Daoy (cell line): ENCODE results near the gene MEF2B. TPM values are rescaled to one million over a fixed set of nuclear protein-coding genes. Genes with fewer than 3 reads are reported as not detected.
"Not testable (repeated sequence)": the region's sequence is repeated elsewhere in the genome, so short reads cannot be mapped to it uniquely, and the experiment has no call there.

ENCODE experiments used
- DNase-seq: peaks from one replicate; pipeline ENCODE4 v3.0.0-alpha.2; 2015; ENCODE audit warnings: low read depth
- total RNA-seq: library from RNA; depleted of rRNA; stranded (reverse); fragments of >200 nt; shearing (Covaris generic); gene quantifications from 2 replicates; pipeline ENCODE4 v1.2.3, GENCODE V29; 2014

Gene MEF2B
- total RNA-seq, 1 experiment from 2014 or later: 0.06 TPM

DNA sequence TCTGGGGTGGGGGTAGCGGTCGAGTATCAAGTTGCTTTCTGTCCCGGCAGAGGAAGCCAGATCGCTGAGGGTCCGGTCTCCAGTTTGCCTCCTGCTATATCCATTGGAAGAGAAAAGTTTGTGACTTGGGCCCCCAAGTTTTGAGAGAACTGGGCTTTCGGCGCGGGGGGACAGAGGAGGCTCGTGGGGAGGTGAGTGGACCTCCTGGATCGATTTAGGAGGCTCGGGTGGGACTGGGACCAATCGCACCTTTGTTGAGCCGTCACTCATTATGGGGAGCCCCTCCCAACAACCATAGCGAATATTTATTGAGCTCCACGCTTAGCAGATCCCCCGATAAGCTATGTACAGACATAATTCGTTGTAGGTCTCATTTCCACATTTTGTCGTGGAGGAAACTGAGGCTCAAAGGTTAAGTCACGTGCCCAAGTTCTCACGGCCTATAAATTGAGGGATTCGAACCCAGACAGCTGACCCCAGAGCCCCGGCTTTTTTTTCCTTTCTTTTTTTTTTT, 22.9 kb upstream of the MEF2B start:
- DNase-seq: no peak

DNA sequence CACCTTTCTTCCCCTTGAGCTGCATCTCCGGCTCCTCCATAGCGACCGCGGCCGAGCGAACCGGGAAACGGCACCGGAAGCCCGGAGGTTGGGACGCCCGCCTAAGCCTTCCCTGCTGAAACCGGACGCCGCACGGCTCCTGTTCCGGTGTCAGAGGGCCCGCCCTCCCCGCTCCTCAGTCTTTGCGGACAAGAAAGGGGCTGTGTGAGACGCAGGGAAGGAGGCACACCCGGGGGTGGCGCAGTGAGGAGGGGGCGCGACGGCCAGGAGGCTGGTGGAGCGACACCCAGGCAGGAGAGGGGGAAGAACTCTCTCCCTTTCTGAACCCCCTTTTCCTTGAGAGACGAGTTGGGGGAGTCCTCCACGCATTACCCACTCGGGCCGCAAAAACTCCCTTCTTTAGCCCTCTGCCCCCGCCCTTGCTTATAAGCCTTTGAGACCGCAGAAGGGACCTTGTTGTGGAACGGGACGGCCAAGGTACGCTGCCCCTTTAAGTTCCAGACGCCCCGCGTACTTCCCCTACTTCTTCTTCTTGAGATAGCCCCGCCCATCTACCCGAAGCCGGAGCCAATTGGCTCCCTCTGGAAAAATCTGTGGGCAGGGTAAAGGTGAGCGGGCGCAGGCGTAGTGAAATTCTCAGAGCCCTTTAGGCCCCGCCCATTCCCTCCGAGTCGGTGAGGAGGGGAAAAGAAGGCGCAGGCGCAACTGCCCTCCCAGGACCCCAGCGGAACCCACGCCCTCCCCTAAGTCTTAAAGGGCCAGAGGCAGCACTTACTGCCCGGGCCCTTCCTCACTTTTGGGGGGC, 22.2 kb upstream of the MEF2B start, which contains the start of the genes BORCS8 and RFXANK:
BORCS8 (minus strand) TSS at position 75 of the 805 bp plus-strand sequence; CDS start at position 40, 35 bp downstream.
RFXANK (plus strand) TSS at position 181 of the 805 bp plus-strand sequence. CDS start 1,689 bp downstream, outside the sequence.
- DNase-seq: peak; percentile 99

DNA sequence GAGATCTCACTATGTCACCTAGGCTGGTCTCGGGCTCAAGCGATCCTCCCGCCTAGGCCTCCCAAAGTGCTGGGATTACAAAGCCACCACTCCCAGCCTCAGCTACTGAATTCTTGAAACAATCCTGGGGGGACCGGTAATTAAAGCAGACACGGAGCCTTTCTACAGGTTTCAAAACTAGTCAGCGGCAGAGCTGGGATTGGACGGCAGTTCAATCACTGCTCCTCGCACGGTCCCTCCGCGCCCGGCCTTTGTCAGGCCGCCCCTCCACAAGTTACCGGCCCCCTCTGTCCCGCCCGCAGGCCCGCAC, 21.7 kb upstream of the MEF2B start:
- no peak for DNase-seq

DNA sequence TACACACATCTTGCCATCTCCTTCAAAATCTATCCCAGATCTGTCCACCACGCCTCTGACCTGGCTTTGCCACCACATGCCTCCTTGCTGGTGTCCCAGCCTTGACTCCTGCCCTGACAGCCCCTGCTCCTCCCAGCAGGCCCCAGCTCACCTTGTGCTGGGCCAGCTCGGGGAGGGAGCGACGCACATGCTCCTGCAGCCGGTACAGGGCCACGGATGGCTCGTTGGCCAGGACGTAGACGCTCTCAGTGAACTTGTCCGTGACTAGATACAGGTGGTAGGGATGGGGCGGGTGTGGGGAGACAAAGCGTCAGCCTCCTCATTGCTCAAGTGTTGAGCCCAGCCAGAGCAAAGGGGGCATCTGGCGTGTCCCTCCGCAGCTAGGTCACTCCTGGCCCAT, 16.7 kb upstream of the MEF2B start:
- DNase-seq: no peak

DNA sequence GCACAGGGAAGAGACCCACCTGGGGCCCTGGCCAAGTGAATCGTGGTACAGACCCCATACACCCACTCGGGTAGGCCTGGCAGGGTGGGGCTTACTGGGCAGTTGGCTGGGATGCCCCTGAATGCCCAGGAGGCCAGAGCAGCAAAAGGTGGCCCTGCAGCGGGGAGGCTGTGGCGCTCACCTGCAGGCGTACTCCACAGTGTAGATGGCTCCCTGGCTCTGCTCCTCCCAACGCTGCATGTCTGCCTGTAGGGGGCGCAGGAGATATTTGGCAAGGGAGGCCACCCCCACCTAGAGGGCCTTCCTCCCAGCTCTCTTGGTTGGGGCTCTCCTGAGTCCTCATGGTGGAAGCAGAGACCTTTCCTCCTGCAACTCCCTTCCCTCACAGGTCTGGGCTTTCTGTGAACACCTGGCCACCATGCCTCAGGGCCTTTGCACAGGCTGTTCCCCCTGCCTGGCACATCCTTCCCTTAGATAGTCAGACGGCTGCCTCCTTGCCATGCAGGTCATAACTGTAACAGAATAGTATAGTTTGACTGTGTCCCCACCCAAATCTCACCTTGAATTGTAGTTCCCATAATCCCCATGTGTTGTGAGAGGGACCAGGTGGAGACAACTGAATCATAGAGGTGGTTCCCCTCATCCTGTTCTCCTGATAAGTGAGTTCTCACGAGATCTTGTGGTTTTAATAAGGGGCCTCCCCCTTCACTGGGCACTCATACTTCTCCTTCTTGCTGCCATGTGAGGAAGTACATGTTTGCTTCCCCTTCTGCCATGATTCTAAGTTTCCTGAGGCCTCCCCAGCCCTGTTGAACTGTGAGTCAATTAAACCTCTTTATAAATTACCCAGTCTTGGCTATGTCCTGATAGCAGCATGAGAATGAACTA, 16.0 kb upstream of the MEF2B start:
- DNase-seq: peak; percentile 53

DNA sequence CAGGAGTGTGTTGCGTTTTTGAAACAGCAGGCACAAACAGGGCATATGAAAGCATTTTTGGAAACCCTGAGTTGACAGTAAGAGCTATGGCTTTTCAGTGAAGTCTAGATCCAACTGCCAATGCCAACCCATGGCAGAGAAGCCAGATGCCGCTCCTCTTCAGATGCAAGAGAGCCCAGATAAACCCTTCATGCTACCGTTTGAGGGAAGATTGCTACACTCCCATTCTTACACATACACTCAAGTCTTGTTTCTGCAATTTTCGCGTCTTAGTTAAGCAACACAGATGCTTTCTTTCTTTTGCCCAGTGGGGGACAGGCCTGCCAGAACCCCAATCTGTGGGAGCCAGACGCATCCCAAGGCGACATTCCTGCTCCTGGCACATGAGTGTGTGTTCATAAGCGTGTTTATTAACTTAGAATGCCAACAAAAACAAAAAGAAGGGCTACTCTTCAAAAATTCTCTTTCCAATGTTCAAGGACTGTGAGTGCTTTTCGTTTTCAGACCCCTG, 11.5 kb upstream of the MEF2B start:
- no peak for DNase-seq

DNA sequence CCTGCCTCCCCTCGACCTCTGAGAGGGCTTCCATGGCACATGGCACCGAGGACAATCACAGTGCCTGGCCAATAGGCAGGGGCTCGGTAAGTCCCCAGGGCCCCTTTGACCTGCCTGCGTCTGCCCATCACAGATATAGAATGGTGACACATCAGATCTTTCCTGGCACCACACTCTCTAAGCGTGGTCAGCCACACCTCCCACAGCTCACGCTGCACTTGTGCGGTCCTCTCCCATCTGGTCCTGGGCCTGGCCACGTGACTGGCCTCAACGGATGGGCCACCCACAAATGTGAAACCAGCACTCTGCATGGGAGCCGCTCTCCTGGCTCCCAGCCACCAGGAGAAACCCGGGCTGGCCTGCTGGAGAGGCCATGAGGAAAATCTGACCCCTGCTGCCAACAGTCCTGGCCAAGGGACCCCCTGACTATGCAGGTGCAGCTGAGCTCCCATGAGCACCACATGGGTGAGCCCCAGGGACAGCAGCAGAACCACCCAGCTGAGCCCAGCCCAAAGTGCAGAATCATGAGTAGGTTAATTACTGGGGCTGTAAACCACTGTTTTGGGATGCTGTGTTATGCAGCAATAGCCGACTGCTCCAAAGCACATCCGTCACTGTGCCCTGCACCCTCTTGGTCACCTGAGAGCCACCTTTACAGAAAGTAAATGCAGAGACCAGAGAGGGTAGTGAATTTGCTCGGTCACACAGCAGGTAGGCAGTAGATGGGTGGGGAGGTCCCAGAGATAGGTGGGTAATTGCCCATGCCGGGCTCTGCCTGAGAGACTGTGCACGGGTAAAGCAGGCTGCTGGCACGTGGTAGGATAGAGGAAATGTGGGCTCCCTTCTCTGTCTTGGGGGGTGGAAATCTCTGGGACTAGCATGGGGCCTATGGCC, 9.7 kb upstream of the MEF2B start:
- DNase-seq: peak; percentile 52

DNA sequence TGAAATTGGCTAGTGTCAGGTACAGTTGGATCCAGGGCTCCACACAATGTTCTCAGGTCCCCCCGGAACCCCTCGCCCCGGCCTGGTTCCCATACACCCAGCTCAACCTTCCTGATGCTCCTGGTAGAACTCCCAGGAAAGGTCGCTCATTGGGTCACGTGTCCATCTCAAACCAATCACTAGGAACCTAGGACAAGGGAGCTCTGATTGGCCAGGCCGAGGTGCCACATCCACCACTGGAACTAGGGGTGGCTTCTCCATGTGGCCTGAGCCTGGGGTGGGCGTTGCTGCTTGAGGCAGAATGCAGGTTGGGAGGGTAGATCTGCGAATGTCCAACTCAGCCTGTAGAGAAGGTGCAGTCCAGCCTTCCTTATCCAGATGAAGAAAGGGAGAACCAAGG, 6.9 kb upstream of the MEF2B start:
- DNase-seq: peak; percentile 27

DNA sequence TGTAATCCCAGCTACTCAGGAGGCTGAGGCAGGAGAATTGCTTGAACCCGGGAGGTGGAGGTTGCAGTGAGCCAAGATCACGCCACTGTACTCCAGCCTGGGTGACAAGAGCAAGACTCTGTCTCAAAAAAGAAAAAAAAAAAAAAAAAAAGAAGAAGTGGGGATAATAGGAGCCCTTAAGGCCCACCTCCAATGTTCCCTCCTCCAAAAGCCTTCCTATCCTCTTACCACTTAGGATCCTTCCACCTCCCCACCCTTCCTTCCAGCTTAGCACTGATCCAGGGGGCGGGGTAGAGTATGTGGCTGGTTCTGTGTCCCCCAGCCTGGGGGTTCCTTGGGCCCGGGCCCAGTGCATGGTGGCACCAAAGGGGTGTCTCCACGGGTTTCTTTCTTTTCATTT, 3.2 kb upstream of the MEF2B start:
- DNase-seq: not testable (repeated sequence)

DNA sequence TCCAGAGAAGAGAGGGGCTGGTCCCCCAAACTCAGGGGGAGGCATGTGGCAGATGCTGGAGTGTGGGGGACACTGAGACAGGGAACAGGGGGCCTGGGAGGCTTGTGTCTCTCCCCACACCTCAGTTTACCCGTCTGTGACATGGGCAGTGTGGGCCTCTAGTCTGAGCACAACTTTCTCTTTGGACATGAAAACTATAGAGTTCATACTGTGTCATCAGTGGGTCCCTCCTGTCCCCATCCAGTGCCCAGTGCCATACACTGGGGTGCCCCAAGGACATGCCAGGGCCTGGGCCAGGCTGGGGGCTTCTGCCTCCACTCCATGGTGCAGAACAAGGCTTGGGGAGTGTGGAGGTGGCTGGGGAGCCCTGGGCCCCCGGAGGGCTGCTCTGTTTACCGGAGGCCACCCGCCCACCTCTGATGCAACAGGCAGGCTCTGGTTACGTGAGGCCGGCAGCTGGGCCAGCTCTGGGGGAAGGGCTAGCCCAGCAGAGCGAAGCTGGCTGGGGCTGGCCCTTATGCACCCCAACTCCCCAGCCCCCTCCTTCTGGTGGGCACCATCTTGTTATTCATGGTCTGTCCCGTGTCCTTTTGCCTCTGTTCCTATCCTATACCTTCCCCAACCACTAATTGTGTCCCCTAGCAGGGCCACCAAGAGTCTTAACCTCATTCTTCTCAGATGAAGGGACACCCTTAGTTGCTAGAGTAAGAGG, 1.9 kb upstream of the MEF2B start:
- DNase-seq: peak; percentile 23

DNA sequence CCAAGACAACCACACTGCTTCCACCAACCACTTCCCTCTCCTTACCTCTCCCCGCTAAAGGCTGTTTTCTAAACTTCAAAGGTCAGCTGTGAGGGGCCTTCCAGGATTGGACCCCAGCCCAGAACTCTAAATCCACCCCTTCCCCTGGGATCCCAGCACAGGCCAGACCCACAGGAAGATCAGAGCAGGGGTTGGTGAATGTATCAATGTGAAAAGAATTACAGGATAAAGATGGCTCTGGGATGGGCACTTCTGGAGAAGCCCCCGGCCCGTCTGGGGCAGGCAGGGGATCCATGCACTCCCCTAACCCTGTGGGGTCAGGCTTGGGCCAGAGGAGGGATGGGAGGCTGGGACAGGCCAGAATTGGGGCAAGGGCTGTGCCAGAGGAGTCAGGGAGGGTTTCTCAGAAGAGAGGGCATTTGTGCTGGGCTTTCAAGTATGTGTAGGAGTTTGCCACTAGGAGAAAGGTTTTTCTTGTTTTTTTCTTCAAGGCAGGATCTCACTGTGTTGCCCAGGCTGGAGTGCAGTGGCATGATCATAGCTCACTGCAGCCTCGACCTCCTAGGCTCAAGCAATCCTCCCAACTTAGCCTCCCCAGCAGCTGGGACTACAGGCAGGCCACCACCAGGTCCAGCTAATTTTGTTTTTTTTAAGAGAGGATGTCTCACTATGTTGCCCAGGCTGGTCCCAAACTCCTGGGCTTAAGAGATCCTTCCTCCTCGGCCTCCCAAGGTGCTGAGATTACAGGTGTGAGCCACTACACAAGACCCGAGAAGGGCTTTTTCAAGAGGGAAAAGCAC, 1.0 kb upstream of the MEF2B start:
- DNase-seq: no peak

DNA sequence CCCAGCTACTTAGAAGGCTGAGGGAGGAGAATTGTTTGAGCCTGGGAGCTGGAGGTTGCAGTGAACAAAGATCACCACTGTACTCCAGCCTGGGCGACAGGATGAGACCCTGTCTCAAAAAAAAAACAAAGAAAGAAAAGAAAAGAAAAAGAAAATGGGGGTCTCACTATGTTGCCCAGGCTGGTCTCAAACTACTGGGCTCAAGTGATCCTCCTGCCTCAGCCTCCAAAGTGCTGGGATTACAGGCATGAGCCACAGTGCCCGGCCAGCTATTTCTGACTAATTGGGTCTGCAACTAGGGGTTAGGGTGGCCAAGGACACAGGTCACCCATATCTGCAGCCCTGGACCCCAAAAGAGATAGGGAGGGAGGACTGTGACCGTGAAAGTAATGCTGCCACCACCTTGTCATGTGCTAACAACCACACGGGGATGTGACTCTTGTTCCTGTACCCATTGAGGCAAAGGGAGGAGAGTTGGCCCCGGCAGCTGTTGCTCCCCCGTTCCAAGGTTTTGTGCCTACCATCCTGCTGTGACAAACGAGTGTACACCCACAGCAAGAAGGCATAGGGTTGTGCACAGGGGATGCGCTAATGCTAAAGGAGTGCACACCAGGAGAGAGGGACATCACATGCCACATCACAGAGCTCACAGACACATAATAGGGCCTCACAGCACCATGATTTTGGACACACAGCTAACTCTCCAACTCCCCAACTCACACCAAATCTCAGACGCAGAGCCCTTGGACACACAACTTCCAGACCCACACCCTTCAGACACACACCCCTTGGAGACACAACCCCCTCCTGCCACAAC, 619 bp downstream of the MEF2B start:
- no peak for DNase-seq

DNA sequence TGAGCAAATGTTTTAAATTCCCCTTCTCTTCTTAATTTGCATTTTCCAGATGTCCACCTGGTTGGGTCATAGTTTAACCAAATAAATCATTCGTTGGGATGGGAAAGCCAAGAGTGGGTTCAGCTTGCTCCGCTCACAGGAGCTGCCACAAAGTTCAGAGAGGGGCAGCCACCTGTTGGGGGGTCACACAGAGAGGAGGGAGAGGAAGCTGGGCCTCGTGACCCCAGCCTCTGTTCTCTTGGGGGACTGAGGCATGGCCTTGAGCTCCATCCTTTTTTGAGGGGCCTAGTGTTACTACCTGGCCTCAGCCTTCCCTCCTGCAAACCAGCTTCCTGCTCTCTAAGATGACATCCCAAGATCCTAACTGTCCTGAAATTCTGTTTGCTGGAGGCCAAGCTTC, 2.5 kb downstream of the MEF2B start:
- no peak for DNase-seq

DNA sequence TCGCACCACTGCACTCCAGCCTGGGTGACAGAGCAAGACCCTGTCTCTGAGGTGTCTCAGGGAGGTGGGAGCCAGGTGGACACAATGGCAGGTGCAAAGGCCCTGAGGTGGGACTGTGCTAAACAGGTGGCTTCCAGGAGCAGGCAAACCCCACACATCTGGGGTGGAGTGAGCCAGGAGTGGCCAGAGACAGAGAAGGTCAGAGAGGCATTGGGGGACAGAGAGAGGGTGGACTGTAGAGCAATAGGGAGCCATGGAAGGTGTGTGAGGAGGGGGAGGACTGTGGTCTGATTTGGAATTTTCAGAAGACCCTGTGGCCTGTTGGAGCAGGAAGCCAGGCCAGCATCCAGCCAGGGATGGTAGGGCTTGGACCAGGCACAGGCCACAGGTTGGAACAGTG, 4.7 kb downstream of the MEF2B start:
- DNase-seq: no peak

DNA sequence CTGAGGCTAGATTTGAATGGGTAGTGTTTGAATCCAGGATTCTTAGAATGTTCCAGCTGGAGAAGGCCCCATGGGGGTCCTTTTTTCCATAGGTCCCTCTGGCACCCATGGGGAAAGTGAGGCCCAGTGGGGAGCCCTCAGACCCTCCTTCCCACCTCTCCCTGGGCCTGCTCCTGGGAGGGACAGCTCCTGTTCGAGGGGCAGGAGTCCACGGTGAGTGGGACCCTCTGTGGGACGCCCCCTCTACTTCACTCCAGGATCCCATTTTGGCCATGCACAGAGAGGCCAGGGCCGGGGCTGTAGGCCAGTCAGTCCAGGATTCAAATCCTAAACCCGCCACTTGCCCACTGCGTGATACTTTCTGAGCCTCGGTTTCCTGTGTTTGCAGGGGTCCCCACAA, 7.6 kb downstream of the MEF2B start:
- no peak for DNase-seq

DNA sequence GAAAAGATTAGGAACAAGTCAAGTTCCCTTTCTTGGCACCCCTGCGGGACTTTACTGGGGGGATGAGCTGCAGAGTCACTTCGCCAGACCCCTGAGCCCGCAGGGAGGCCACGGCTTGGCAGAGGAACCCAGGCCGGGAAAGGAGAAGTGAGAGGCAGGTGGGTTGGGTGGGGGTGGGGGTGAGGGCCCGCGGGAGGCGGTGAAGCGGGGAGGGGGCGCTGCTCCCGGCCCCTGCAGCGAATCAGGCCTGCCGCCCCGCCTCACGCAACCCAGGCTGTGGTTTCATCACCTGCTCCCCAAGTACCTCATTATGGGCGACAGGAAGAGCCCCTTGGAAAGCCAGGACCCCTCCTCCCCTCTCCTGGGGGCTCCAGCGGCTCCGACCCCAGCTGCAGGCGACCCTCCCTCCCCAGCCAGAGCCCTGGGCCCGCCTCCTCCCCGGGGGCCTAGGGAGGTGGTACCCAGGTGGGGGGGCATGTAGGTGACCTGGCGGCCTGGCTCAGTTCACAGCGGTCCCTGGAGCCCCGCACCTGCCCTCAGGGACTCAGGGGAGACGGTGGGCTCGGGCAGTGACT, 9.5 kb downstream of the MEF2B start:
- no peak for DNase-seq

DNA sequence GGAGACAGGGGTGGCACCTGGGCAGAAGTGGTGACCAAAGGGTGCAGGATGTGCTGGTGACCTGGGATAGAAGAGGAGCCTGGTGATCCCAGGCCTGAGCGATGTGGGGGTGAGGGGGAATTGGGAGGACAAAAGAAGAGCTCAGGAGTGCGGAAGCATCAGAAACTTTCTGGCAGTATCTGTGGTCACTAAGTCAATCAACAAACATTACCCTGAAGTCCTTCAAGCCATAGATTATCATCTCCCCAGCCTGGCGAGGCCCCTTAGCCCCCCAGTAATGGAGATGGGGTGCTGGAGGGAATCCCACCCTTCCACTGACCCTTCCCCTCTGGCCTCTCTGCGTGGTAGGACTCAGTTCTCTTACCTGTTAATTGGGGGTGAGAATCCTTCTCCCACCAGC, 10.5 kb downstream of the MEF2B start:
- no peak for DNase-seq

DNA sequence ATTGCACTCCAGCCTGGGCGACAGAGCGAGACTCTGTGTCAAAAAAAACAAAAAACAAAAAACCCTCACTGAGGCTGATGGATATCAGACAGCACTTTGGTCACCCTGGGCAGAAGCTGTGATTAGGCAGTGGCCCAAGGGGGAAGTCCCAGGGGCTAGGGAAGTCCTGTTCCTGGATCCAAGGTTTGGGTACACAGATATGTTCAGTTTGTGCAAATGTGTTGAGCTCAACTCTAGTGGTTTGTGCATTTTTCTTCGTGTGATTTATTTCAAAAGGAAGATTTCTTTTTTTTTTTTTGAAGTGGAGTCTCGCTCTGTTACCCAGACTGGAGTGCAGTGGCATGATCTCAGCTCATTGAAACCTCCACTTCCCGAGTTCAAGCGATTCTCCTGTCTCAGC, 12.3 kb downstream of the MEF2B start:
- DNase-seq: no peak
